Kidney (tissue), 14 donors: ENCODE data around the gene OGFRL1. TPM values are rescaled to one million over a fixed set of nuclear protein-coding genes. Genes with fewer than 3 reads are reported as not detected.

Experiments used
- DNase-seq, 5 donors: peaks; one replicate each; pipeline ENCODE4 v3.0.0-alpha.2; 2013 to 2020
- FAIRE-seq: peaks from 2 replicates; lab custom pipeline; 2012; peaks lifted over from hg19 to GRCh38; lab: Jason Lieb, UNC
- H3K27ac ChIP-seq, 2 donors: one replicate each; pipeline ENCODE4 v1.7.0; 2013; ENCODE audit warnings: low read depth in 2 of 2, low read length in 2 of 2, inconsistent platforms in 1 of 2
- H3K27me3 ChIP-seq: one replicate; pipeline ENCODE4 v1.7.1; 2013; ENCODE audit warnings: low read length, inconsistent platforms; ENCODE audit not compliant: control insufficient read depth, insufficient read depth
- H3K36me3 ChIP-seq, 3 donors: one replicate each; pipeline versions ENCODE4 v1.7.0 to v1.7.1; 2013; ENCODE audit warnings: low read length in 3 of 3, control low read depth in 1 of 3, inconsistent platforms in 1 of 3; ENCODE audit not compliant: insufficient read depth in 3 of 3, control insufficient read depth in 2 of 3
- H3K4me1 ChIP-seq, 3 donors: one replicate each; pipeline versions ENCODE4 v1.7.0 to v1.7.1; 2013; ENCODE audit warnings: low read length in 3 of 3, inconsistent platforms in 1 of 3, low read depth in 1 of 3; ENCODE audit not compliant: control insufficient read depth in 2 of 3, insufficient read depth in 2 of 3
- H3K4me3 ChIP-seq, 3 donors: one replicate each; pipeline versions ENCODE4 v1.7.0 to v1.8.1; 2013; ENCODE audit warnings: low read length in 3 of 3, control low read depth in 1 of 3, inconsistent platforms in 1 of 3
- H3K9ac ChIP-seq, 3 donors: one replicate each; pipeline versions ENCODE4 v1.7.0 to v1.7.1; 2013; ENCODE audit warnings: low read length in 3 of 3, control low read depth in 1 of 3, inconsistent platforms in 1 of 3
- H3K9me3 ChIP-seq, 3 donors: one replicate each; pipeline versions ENCODE4 v1.7.0 to v1.7.1; 2013; ENCODE audit warnings: low read length in 3 of 3, control low read depth in 1 of 3, inconsistent platforms in 1 of 3; ENCODE audit not compliant: control insufficient read depth in 2 of 3, insufficient read depth in 1 of 3
- CTCF ChIP-seq: IDR thresholded peaks from 3 replicates; pipeline ENCODE4 v1.5.1; 2012; ENCODE audit warnings: mild to moderate bottlenecking, moderate library complexity, borderline replicate concordance; ENCODE audit not compliant: insufficient read depth; ENCODE audit errors: extremely low read depth
- intact Hi-C: fragments of 100-400 bp; cut with DNase I; formaldehyde crosslinking; loops from one replicate; pipeline ENCODE4 v1.11.1; 2022
- polyA plus RNA-seq: library from polyadenylated mRNA; stranded (reverse); fragments of 350-450 nt; fragmentation: Illumina TruSeq; extraction: RNeasy Lipid Tissue Mini Kit (QIAGEN cat#74804); gene quantifications from one replicate; pipeline ENCODE4 v1.2.3, GENCODE V29; 2014; ENCODE audit warnings: low read depth, low replicate concordance; ENCODE audit not compliant: insufficient read depth
- total RNA-seq: library from RNA; stranded (reverse); fragmentation: NEBNext Ultra II Directional; extraction: Animal tissue kit (Norgen Biotek cat#: 25700); gene quantifications from one replicate; pipeline ENCODE4 v1.2.1, GENCODE V29; 2021
- donor health status: control.
- donor health status: control.
- donor health status: control.
- donor health status: control.
- donor health status: control.
- donor health status: DM: yes; HTN: yes; CAD: no.
- donor health status: Normal renal cell carcinoma (clear cell type).

The OGFRL1 gene
- total and polyA plus RNA-seq, 2 donors from 2014 or later: 3.6 to 16.0 TPM

GRCh38 chr6:71309656-71310055 lies 21.0 kb downstream of the OGFRL1 start:
- Histone ChIP-seq H3K9me3 (no peaks in the 10 kb centered on the region), H3K4me1 (no peaks in the 10 kb centered on the region), H3K4me3 (no peak overlapping the region), H3K9ac (no peak overlapping the region), H3K27me3 (no peaks in the 10 kb centered on the region), H3K36me3 (peaks cover 2 to 6% (median 4%) of the 10 kb centered on the region in 3 donors), H3K27ac (no peak overlapping the region)
- FAIRE-seq: no peak
- intact Hi-C loops: no loop called here
- no peak for DNase-seq
- no peak for TF ChIP-seq CTCF

GRCh38 chr6:71310261-71310660 lies 21.6 kb downstream of the OGFRL1 start:
- no peak for TF ChIP-seq CTCF
- no peak overlapping the region for H3K9ac ChIP-seq
- no peaks in the 10 kb centered on the region for H3K4me1 ChIP-seq
- no peak for DNase-seq
- no peak overlapping the region for H3K27ac ChIP-seq
- intact Hi-C loops: no loop called here
- no peaks in the 10 kb centered on the region for H3K27me3 ChIP-seq
- FAIRE-seq: no peak
- peaks cover 2 to 6% (median 4%) of the 10 kb centered on the region in 3 donors for H3K36me3 ChIP-seq
- H3K9me3 ChIP-seq: no peaks in the 10 kb centered on the region
- no peak overlapping the region for H3K4me3 ChIP-seq

GRCh38 chr6:71312089-71312488 lies 23.5 kb downstream of the OGFRL1 start:
- peaks cover 0 to 4% (median 0%) of the 10 kb centered on the region in 3 donors for H3K9me3 ChIP-seq
- H3K4me3 ChIP-seq: no peak overlapping the region
- H3K36me3 ChIP-seq: peaks cover 2 to 6% (median 4%) of the 10 kb centered on the region in 3 donors
- H3K4me1 ChIP-seq: no peaks in the 10 kb centered on the region
- intact Hi-C loops: no loop called here
- TF ChIP-seq CTCF: no peak
- FAIRE-seq (no peak), DNase-seq (no peak)
- H3K27me3 ChIP-seq: no peaks in the 10 kb centered on the region
- H3K27ac ChIP-seq: no peak overlapping the region
- no peak overlapping the region for H3K9ac ChIP-seq

GRCh38 chr6:71317441-71317840 lies 28.8 kb downstream of the OGFRL1 start:
- no peak overlapping the region for H3K27ac ChIP-seq
- TF ChIP-seq CTCF: no peak
- intact Hi-C loops: no loop called here
- H3K27me3 ChIP-seq: no peaks in the 10 kb centered on the region
- H3K4me1 ChIP-seq: peaks cover 0 to 2% (median 0%) of the 10 kb centered on the region in 3 donors
- no peak overlapping the region for H3K4me3 ChIP-seq
- no peaks in the 10 kb centered on the region for H3K36me3 ChIP-seq
- no peak for DNase-seq
- FAIRE-seq: no peak
- no peak overlapping the region for H3K9ac ChIP-seq
- peaks cover 0 to 4% (median 0%) of the 10 kb centered on the region in 3 donors for H3K9me3 ChIP-seq
